Daoy (cell line): ENCODE data around the gene SORT1. TPM values are rescaled to one million over a fixed set of nuclear protein-coding genes. Genes with fewer than 3 reads are reported as not detected.
"Not testable (repeated sequence)": the region's sequence is repeated elsewhere in the genome, so short reads cannot be mapped to it uniquely, and the experiment has no call there.

Source experiments
- DNase-seq: peaks from one replicate; pipeline ENCODE4 v3.0.0-alpha.2; 2015; ENCODE audit warnings: low read depth
- total RNA-seq: library from RNA; depleted of rRNA; stranded (reverse); fragments of >200 nt; shearing (Covaris generic); gene quantifications from 2 replicates; pipeline ENCODE4 v1.2.3, GENCODE V29; 2014

Gene SORT1
- total RNA-seq, 1 experiment from 2014 or later, result 16.3 TPM

DNA sequence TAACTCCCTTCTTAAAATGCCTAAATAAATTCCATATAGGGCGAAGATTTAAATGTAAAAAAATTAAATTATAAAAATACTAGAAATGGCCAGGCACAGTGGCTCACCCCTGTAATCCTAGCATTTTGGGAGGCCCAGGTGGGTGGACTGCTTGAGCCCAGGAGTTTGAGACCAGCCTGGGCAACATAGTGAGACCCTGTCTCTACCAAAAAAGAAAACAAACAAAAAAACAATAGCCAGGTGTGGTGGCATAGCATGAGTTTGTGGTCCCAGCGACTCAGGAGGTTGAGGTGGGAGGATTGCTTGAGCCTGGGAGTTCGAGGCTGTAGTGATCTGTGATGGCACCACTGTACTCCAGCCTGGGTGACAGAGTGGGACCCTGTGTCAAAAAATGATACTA, 17.8 kb downstream of the SORT1 start:
- DNase-seq, result no peak

DNA sequence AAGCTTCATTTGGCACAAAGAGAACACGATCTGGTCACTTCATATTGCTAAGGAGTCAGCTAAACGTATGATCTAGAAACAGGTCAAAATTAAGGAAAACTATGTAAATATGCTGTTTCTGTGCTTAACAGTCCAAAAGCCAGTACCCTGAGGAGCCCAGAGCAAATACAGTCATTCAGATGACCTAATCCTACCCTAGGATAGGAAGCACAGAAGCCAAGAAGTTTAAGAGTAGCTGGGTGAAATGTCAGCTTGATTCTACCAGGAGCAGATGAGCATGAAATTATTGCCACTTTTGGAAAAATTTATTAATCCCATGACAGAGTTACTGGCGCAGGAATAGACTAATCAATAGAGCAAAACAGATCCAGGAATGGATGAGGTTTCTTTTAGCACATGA, 18.3 kb downstream of the SORT1 start:
- DNase-seq, result peak; percentile 32

DNA sequence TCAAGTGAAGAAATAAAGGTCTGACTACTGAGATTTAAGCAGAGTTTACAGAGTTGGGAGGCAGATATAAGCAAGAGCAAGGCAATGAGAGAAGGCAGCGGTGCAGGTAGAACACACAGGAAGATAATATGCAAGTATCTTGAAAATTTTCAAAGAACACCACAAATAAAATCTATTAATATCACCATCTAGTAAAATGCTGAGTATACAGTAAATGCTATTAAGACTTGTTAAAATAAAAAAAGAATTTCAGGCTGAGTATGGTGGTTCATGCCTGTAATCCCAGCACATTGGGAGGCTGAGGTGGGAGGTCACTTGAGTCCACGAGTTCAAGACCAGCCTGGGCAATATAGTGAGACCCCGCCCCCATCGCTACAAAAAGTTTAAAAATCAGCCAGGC, 20.0 kb downstream of the SORT1 start:
- DNase-seq, result no peak

DNA sequence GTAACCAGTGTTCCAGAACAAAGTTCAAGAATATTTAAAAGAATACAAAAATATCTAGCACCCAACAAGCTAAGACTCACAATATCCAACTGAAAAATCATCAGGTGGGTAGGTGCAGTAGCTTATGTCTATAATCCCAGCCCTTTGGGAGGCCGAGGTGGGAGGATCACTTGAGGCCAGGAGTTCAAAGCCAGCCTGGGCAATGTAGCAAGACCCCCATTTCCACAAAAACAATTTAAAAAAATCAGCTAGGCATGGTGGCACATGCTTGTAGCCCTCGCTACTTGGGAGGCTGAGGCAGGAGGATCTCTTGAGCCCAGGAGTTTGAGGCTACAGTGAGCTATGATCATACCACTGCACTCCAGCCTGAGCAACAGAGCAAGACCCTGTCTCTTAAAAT, 24.0 kb downstream of the SORT1 start:
- DNase-seq, result not testable (repeated sequence)

DNA sequence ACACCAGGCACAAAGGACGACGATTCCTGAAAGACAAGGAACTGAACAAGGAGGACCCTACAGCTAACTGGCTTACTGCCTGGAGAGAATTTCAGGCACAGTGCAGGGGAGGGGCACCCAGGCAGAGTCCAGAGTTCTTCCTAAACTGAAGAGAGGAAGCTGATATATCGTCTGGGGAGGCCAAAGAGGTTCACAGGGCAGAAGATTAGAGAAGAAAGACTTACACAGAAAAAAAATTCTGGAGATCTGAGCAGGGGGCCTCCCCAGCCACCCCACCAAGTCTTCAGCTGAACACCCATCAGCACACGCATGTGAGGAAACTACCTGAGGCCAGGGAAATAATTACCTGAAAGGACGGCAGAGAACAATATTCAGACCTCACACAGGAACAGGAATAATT, 24.6 kb downstream of the SORT1 start:
- DNase-seq, result no peak

DNA sequence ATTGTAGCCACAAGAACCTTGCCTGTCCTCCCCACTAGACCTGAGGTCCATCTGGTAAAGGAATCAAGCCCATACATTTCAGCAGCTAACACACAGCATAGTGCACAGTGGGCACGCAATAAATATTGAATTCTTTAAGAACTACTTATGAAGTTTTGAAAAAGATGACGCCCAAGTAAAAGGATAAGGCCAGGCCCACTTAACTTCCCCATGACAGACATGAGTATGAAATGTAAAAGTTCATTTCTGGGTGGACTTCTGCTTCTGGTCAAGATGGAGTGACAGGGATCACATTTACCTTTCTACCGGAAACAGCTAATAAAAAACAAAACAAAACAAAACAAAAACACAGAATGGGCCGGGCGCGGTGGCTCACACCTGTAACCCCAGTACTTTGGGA, 25.4 kb downstream of the SORT1 start:
- DNase-seq, result no peak

DNA sequence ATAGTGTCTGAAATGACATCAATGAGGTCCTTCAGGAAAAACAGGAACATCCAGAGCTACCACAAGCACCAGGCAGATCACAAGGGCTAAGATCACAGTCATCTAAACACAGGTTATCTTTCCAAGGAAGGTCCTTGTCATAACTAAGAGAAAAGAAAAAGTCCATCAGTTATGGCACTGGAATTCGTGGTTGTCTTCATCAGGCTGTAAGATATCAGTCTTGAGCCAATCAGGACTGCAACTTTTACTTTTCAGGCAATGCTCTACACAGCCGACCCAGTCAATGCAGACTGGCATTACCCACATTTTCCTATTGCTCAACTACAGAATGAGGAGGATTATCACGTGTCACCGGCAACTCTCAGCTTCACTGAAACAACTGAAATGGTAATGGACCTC, 26.4 kb downstream of the SORT1 start:
- DNase-seq, result peak; percentile 68

DNA sequence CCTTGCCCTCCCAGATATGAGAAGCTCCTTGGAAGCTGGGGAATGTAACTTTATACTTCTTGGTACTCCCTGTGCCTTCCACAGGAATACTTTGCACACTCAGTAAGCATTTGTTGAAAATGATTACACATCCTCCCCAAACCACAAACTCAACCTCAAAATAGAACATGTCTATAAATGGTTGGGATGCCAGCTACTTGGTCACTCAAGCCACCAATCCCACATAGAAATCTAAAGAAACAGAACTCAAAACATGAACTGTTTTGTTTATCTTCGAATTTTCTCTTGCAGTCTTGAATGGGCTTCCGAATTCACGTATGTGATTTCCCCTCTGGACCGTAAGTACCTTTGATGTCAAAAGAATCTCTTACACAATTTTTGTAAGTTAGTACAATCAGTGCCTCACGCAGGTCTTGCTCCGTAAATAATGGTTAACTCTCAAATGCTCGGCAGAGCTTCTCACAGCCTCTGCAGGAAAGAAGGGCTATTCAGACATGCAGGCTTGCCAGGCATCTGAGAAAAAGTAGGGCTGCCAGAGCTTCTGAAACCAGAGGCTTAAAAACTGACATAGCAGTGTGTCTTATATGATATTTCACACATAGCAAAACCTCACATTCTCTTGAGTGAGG, 26.9 kb downstream of the SORT1 start:
- DNase-seq, result peak; percentile 90

DNA sequence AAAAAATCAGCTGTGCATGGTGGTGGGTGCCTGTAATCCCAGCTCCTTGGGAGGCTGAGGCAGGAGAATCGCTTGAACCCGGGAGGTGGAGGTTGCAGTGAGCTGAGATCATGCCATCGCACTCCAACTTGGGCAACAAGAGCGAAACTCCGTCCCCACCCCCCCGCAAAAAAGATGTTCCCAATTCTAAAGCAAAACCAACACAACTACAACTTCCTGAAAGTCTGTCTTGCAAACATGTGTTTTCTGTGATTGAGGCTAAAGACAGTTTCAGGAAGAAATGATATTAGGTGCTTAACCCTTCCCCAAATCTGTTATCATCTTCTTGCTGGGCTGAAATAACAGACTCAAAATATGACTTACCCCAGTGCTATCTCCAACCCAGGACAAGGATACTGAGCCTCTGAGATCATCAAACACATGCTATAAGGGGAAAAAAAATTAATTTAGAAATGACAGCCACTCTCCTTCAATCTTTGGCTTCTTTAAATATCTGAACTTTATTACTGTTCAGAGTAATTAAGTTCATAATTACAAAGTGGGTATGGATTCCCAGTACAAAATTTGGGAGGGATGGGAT, 28.5 kb downstream of the SORT1 start:
- peak; percentile 39 for DNase-seq

DNA sequence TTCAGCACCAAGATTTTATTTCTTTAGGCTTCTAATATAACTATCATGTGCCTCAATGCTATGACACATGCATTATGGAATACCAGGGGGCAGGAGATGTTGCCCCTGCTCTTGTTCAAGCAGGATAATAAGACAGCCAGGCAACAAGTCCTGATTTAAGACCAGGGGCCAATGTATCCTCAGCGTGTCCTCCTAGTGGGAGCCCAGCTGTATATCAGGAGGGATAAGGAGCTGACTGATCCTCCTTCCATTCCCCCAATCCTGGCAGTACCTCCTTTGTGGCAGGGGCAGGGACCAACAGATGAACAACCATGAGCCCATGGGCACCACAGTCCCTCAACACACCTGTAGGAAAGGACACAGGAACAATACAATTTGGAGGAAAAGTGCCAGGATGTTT, 29.3 kb downstream of the SORT1 start:
- no peak for DNase-seq

DNA sequence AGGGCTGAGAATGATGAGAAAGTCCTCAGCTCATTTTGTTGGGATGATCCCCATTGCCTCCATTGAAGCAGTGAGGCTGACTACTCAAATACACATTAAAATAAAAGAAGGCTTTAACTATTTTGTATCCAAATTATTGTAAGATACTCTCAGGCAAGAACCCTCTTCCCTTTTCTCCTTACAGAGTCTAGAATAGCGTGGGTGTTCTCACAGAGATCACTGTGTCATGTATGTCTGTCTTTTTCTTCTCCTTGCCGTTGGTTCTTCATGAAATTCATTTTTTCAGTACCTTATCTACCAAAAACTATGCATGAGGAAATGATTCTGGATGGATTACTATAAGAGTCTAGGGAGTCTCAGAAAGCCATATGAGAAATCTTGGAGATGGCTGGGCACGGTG, 30.1 kb downstream of the SORT1 start:
- DNase-seq, result no peak

DNA sequence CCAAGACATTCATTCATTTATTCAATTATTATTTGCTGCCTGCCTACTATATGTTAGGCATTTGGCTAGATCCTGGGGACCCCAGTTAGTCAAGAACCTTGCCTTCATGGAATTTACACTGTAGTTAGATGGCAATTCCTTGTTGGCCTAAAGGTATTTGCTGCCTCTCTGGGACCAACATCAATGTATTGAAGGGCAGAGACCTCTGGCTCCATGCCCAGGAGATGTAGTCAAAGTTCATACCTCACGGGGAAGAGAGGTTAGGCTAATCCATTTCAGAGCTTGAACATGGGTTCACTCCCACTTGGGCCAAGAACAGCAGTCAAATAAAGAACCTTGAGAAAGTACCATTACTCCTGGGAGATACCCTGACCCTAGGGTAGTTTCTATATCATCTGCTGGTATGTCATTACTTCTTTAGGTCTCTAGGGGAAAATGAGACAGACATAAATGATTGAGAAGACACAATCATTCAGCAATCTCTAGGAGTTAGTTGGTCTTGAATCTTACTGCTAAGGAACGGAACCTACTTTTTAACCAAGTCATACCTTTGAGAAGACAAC, 32.0 kb downstream of the SORT1 start:
- DNase-seq, result no peak

DNA sequence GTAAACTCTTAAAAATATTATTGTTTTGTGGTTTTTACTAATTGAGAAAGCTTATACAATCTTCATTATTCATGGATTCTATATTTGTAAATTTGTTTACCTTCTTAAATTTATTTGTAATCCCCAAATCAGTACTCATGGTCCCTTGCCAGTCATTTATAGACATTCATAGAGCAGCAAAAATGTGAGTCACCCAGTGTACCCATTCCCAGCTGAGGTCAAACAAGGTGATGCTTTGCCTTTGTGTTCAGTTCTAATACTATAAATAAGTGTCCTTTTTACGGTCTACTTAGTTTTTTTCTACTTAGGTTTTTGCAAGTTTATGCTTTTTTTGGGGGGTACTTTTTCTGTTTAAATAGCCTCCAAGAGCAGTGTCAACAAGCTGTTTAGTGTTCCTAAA, 36.1 kb downstream of the SORT1 start:
- DNase-seq, result no peak

DNA sequence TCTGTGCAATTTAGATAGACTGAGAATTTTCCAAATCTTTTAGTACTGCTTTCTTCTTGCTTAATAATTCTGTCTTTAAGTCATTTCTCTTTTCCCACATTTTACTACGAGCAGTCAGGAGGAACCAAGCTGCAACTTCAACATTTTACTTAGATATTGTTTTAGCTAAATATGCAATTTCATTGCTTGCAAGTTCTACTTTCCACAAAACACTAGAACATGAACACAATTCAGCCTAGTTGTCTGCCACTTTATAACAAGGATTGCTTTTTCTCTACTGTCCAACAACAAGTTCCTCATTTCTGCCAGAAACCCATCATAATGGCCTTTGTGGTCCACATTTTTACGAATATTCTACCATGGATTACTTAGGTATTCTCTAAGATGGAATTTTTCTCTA, 36.6 kb downstream of the SORT1 start:
- no peak for DNase-seq

DNA sequence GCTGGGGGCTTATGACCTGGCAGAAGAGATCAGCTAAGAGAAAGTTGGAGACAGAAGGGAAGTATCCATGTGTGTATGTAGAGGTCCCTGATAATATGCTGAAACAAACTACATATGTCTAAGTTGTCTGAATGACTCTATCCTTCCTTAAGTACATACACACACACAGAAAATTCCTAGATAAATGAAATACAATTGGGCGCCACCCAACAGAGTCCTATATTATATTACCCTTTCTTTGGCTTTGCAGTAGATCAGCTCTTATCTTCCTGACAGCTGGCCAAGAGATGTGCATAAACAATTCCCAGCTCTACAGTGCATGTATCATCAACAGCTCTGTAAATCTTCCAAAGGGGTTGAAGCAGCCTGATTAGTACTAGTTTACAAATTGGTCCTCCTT, 40.1 kb downstream of the SORT1 start:
- DNase-seq, result no peak

DNA sequence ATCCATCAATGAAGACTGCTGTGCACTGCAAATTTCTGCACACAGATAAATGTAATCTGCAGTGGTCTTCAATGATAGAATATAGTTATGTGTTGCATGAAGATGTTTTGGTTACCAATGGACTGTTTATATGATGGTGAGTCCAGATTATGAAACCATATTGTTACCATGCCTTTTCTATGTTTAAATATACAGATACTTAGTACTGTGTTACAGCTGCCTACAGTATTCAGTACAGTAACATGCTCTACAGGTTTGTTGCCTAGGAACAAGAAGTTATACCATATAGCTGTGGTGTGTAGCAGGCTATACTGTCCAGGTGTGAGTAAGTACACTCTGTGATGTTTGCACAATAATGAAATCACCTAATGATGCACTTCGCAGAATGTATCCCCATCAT, 40.8 kb downstream of the SORT1 start:
- no peak for DNase-seq

DNA sequence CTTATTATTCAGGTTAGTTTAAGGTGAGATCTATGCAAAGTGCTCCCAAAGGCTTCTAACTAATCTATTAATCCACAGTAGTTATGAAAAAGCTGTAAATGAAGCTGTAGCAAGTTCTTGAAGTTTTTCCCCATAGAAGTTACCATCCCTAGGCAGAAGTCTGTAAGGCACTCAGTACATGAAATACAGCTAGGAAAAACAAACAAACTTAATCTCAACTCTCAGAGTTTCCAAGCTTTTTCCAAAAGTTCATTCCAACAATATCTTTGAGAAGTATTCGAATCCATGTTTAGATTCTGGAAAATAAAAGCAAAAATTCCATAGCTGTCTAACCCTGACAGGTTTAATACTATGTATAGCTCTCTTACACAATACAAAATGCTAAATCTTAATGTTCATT, 41.2 kb downstream of the SORT1 start:
- DNase-seq, result no peak

DNA sequence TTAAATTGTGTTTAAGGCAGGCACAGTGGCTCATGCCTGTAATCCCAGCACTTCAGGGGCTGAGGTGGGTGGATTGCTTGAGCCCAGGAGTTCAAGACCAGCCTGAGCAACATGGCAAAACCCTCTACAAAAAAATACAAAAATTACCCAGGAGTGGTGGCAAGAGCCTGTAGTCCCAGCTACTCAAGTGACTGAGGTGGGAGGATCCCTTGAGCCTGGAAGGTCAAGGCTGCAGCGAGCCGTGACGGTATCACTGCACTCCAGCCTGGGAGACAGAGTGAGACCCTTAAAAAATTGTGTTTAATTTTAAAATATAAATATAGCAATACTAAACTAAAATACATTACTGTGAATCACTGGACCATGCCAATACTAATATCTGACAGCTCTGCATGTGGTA, 42.8 kb downstream of the SORT1 start:
- no peak for DNase-seq

DNA sequence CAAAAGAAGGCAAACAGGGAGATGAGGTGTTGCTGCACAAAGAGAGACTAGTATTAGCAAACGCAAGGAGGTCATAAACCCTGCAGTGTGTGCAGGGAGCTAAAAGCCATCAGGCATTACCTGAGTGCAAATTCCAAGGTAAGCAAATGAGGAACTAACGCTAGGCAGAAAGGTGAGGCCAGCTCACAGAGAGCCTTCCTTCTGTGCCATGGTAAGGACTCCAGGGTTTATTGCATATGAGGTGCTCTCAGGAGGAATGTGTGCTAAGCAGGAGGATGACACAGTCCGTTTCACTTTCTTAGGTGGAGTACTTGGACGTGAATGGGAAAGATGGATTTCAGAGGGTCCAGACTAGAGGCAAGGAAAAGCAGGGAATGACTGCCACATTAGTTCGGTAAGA, 46.3 kb downstream of the SORT1 start:
- DNase-seq, result no peak

DNA sequence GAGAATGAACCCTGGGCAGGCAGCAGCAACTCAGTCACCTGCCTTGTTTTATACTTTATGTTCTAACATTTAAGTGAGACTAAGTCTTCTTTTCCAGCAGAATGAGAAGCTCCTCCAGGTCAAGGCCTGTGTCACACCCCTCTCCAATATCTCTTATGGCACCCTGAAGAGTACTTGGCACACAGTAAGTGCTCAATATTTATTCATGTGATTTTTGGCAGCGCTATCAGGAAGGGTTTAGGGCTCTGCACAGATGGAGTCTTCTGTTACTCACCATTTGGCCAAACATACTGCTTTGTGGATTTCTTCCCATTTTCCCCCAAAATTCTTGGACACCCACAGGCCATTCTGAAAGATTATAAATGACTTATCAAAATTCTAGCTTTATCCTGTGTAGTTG, 47.1 kb downstream of the SORT1 start:
- DNase-seq, result no peak

DNA sequence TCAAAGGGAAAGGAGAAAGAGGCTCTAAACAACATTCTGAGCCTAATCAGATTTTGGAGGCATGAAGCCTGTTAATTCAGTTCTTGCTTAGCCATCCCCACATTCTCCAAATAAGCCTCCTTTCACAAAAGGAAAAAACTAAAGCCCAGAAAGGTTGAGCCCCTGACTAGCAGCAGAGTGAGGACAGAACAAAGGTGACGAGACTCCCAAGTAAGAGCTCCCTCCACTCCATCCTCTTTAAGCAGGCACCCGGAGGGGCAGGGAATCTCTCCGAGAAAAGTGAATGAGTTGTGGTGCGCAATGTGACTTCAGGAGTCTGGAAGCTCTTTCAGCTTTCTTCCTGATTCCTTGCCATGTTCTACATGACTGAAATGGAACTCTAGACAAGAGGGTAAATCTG, 47.5 kb downstream of the SORT1 start:
- DNase-seq, result no peak

DNA sequence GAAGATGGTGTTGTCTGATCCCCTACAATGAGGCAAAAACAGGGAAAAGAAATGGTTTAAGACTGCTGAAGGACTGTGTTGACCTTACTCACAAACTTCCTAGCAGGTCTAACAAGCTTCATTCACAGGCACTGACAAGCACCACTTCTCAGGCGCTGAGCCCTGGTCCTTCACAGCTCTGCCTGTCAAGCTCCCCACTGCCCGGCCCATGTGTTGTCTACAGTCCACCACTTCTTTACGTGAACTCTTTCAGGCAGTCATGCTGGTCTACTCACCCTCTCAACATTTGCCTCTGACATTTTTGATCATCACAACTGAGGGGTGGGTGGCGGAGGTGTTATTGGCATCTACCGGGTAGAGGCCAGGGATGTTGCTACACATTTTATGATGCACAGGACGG, 50.2 kb downstream of the SORT1 start:
- DNase-seq, result no peak

DNA sequence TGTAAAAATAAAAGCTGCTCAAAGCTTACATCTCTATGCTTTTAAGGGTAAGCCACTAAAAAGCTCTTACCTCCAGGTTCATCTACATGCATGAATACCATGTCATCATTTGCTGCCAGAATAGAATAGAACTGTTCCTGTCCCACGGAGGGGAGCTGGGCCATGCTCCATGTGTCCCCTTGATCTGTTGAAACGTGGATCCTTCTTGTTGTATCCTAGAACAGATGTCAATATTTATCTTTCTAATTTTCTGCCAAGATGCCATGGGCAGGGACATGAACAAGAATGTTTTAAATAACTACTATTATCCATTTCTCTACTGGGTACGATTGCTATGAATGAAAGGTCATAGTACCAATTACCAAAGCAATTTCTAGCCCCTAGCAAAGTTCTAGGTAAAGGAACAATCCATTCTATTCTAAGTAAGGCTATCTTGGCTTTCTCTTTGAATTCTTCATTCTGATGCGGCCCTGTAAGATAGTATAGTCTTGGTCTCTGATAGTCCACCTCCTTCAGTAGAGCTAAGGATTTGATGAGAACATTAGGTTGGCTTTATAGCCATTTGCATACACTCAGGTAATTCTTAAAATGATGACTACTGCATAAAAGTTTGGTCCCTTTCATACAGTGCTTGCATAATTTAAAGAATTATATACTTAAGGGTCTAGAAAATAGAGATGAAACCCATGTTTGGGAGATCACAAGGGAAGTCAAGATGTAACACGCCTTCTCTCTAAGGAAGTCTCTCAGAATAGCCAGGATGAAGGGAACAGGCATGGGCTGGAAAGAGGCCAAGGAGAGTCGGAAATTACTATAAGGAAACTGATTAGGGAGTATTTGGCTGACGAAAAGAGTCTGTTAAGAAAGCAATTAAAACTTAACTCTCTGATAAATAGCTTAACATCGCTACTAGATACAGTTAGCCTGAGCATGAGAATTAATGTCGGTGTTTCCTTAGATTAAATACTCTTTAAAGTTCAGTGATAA, 55.5 kb downstream of the SORT1 start:
- DNase-seq, result no peak
